ENCODE data around the gene PTPRT. TPM values are rescaled to one million over a fixed set of nuclear protein-coding genes. Genes with fewer than 3 reads are reported as not detected.

Gene PTPRT
- total and polyA plus RNA-seq, 2 of the 13 experiments (the other 11 are each of a cell fraction or from before 2014, with no cell fraction given): under 0.01 to 0.09 TPM

DNA sequence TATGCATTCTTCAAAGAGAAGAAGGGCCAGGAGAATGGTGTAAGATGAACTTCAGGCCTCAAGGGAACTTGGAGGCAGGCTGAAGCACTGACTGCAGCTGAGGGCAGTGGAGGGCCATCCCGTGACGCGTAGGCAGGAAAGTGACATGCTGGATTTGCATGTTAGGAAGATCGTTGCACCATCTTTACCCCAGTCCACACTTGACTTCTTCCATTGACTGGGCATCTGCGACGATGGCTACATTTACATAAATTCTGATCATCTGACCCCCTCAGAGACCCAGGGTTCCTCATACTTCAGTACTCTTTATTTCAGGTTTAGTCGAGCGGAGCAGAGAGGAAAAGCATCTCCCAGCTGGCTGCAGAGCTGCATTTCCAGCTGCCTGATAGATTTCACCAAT, 180.2 kb downstream of the PTPRT start:
- in situ Hi-C loops (cut with HindIII; ENCODE audit: extremely low pct_ligation_motif_present, low pct_unique_long_range_greater_than_20kb) (no loop called here), intact Hi-C loops (cut with micrococcal nuclease; ENCODE audit: unreplicated experiment) (no loop called here)
- Histone ChIP-seq H4K20me1 (ENCODE audit: insufficient read depth, low read length) (no peaks in the 10 kb centered on the region), H3K36me3 (replicated peaks in 1 of 2; ENCODE audit: control insufficient read depth in 1 of 2, insufficient read depth in 2 of 2, low read length in 2 of 2) (no peaks in the 10 kb centered on the region), H3K4me3 (replicated peaks in 1 of 3; ENCODE audit: insufficient read depth in 1 of 3, low read depth in 2 of 3, low read length in 3 of 3) (no peak overlapping the region), H3K27me3 (ENCODE audit: control insufficient read depth in 1 of 2, insufficient read depth in 2 of 2, low read length in 2 of 2) (no peaks in the 10 kb centered on the region), H2AFZ (ENCODE audit: low read length) (no peak overlapping the region), H3K9me3 (ENCODE audit: low read length) (peaks cover 14% of the 10 kb centered on the region; the same call in 1 of the 2 replicates), H3K4me1 (ENCODE audit: insufficient read depth, low read length) (no peaks in the 10 kb centered on the region), H3K27ac (ENCODE audit: extremely low read length, insufficient read depth, low read length) (no peak overlapping the region), H3K79me2 (ENCODE audit: insufficient read depth, low read length) (no peaks in the 10 kb centered on the region), H3K9ac (ENCODE audit: insufficient read depth, low read depth, low read length) (no peak overlapping the region), H3K4me2 (ENCODE audit: low read depth, low read length) (no peak overlapping the region)
- FAIRE-seq: no peak
- no peak for DNase-seq (ENCODE audit: low spot score)
- WGBS (ENCODE audit: low lambda C conversion rate): 47% methylated on average over 8 of the region's 8 CpGs
- BruUV-seq (replicated peaks): no TSS peak
- CTCF ChIA-PET (ENCODE audit: low intra/inter-chr PET ratio, low total read pairs): no interaction called here
- POLR2A ChIA-PET: no interaction called here
- TF ChIP-seq, protein P1, sequence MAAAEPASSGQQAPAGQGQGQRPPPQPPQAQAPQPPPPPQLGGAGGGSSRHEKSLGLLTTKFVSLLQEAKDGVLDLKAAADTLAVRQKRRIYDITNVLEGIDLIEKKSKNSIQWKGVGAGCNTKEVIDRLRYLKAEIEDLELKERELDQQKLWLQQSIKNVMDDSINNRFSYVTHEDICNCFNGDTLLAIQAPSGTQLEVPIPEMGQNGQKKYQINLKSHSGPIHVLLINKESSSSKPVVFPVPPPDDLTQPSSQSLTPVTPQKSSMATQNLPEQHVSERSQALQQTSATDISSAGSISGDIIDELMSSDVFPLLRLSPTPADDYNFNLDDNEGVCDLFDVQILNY (CRISPR knock-in tag; conservative IDR thresholded peaks at IDR 0.05): no peak
- TF ChIP-seq NFKB2 (CRISPR knock-in tag; IDR thresholded peaks at IDR 0.05; ENCODE audit: borderline replicate concordance) (no peak), RXRA (CRISPR knock-in tag; IDR thresholded peaks at IDR 0.05) (no peak), TIGD3 (CRISPR knock-in tag; IDR thresholded peaks at IDR 0.05; ENCODE audit: borderline replicate concordance) (no peak), ZNF709 (CRISPR knock-in tag; IDR thresholded peaks at IDR 0.05) (no peak), SMC3 (IDR thresholded peaks at IDR 0.05; ENCODE audit: low read length) (no peak)
- no peak for ATAC-seq

- H4K20me1 ChIP-seq (ENCODE audit: insufficient read depth, low read length): no peaks in the 10 kb centered on the region
- no peak overlapping the region for H3K4me2 ChIP-seq (ENCODE audit: low read depth, low read length)
- H3K79me2 ChIP-seq (ENCODE audit: insufficient read depth, low read length): no peaks in the 10 kb centered on the region
- TF ChIP-seq MAFF (IDR thresholded peaks at IDR 0.05; ENCODE audit: low read depth, low read length) (peak; percentile 87), DNMT3B (CRISPR knock-in tag; conservative IDR thresholded peaks at IDR 0.05) (no peak), MAFK (conservative IDR thresholded peaks at IDR 0.05 in 1 of 2, IDR thresholded peaks at IDR 0.05 in 1 of 2; ENCODE audit: low read length in 2 of 2) (peak; percentile 73 to 90), ZNF335 (CRISPR knock-in tag; IDR thresholded peaks at IDR 0.05) (no peak), NFE2L2 (IDR thresholded peaks at IDR 0.05; ENCODE audit: low read length) (peak; percentile 88)
- in situ Hi-C loops (cut with HindIII; ENCODE audit: extremely low pct_ligation_motif_present, low pct_unique_long_range_greater_than_20kb): no loop called here
- peaks cover 14% of the 10 kb centered on the region; the same call in 1 of the 2 replicates for H3K9me3 ChIP-seq (ENCODE audit: low read length)
- H3K27me3 ChIP-seq (ENCODE audit: control insufficient read depth in 1 of 2, insufficient read depth in 2 of 2, low read length in 2 of 2): no peaks in the 10 kb centered on the region
- no peak overlapping the region for H3K4me3 ChIP-seq (replicated peaks in 1 of 3; ENCODE audit: insufficient read depth in 1 of 3, low read depth in 2 of 3, low read length in 3 of 3)
- BruUV-seq (replicated peaks): no TSS peak
- intact Hi-C loops (cut with micrococcal nuclease; ENCODE audit: unreplicated experiment): no loop called here
- no peak overlapping the region for H3K9ac ChIP-seq (ENCODE audit: insufficient read depth, low read depth, low read length)
- CTCF ChIA-PET (ENCODE audit: low intra/inter-chr PET ratio, low total read pairs): no interaction called here
- no peaks in the 10 kb centered on the region for H3K4me1 ChIP-seq (ENCODE audit: insufficient read depth, low read length)
- DNase-seq (ENCODE audit: low spot score) (no peak), FAIRE-seq (no peak), ATAC-seq (no peak)
- no peaks in the 10 kb centered on the region for H3K36me3 ChIP-seq (replicated peaks in 1 of 2; ENCODE audit: control insufficient read depth in 1 of 2, insufficient read depth in 2 of 2, low read length in 2 of 2)
- POLR2A ChIA-PET: no interaction called here
- 19% methylated on average over 5 of the region's 5 CpGs for WGBS (ENCODE audit: low lambda C conversion rate)
- no peak overlapping the region for H2AFZ ChIP-seq (ENCODE audit: low read length)
- H3K27ac ChIP-seq (ENCODE audit: extremely low read length, insufficient read depth, low read length): no peak overlapping the region
These were observed 182.2 kb downstream of the PTPRT start for GRCh38 chr20:43007525-43007924.
